ENCODE results near the gene TMEM95. TPM values are rescaled to one million over a fixed set of nuclear protein-coding genes. Genes with fewer than 3 reads are reported as not detected.

Gene TMEM95
- total and polyA plus RNA-seq, 2 donors from 2014 or later: not detected

DNA sequence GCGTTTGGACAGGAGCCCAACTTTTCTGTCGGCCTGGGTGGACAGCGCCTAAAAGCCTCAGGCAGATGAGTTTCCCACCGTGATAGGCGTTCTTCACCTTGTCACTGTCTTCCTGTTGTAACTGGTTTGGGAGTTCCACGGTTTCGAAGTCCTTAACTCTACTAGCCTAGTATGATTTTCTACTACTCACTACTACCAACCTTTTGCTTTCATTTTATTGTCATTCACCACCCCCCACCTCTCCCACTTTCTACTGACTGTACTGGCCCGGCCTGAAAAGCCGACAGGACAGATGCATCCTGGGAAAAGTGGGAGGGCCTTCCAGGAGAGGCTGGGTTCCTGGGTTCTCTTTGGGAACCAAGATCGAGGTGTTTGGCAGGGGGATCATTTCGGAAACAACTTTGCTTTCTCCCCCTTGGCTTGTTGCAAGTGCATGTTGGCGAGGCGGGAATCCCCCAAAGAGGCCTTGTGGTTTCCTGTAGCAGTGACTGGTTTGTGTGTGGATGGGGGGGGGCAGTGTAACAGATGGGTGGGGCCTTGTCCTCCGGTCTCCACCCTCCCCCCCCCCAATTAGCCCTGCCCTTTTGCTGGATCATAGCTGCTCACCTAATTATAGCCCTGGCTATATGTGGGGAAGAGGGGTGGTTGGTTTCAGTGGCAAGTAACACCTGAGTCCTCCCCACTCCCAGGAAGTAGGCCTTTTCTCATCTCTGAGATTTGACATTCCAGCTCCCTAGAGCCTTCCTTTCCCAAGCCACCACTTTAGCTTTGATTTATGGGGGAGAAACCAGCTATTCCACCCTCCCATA is 46.1 kb upstream of the TMEM95 start:
- peak overlapping the region; percentile 80 to 95 (median 91) for H3K4me3 ChIP-seq (ENCODE audit: low read length in 3 of 3)
- no peaks in the 10 kb centered on the region for H3K27me3 ChIP-seq (ENCODE audit: control insufficient read depth, insufficient read depth, low read length)
- H3K4me1 ChIP-seq (ENCODE audit: control insufficient read depth in 2 of 3, insufficient read depth in 2 of 3, low read depth in 1 of 3, low read length in 3 of 3): peaks cover 0 to 21% (median 5%) of the 10 kb centered on the region in 3 donors
- peak overlapping the region; percentile 57 to 94 (median 92) for H3K9ac ChIP-seq (ENCODE audit: low read length in 3 of 3)
- DNase-seq: peak; percentile 75 to 88 (median 83)
- no peaks in the 10 kb centered on the region for H3K9me3 ChIP-seq (ENCODE audit: control insufficient read depth in 2 of 3, insufficient read depth in 1 of 3, low read length in 3 of 3)
- intact Hi-C loops (cut with DNase I): no loop called here
- no peak for FAIRE-seq
- H3K36me3 ChIP-seq (ENCODE audit: control insufficient read depth in 2 of 3, insufficient read depth in 3 of 3, low read length in 3 of 3): peaks cover 13 to 39% (median 36%) of the 10 kb centered on the region in 3 donors
- H3K27ac ChIP-seq (ENCODE audit: low read depth in 2 of 2, low read length in 2 of 2): peak overlapping the region; percentile 96 to 98
- TF ChIP-seq, protein P1, sequence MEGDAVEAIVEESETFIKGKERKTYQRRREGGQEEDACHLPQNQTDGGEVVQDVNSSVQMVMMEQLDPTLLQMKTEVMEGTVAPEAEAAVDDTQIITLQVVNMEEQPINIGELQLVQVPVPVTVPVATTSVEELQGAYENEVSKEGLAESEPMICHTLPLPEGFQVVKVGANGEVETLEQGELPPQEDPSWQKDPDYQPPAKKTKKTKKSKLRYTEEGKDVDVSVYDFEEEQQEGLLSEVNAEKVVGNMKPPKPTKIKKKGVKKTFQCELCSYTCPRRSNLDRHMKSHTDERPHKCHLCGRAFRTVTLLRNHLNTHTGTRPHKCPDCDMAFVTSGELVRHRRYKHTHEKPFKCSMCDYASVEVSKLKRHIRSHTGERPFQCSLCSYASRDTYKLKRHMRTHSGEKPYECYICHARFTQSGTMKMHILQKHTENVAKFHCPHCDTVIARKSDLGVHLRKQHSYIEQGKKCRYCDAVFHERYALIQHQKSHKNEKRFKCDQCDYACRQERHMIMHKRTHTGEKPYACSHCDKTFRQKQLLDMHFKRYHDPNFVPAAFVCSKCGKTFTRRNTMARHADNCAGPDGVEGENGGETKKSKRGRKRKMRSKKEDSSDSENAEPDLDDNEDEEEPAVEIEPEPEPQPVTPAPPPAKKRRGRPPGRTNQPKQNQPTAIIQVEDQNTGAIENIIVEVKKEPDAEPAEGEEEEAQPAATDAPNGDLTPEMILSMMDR (IDR thresholded peaks at IDR 0.05; ENCODE audit: borderline replicate concordance, extremely low read depth, insufficient read depth): no peak

DNA sequence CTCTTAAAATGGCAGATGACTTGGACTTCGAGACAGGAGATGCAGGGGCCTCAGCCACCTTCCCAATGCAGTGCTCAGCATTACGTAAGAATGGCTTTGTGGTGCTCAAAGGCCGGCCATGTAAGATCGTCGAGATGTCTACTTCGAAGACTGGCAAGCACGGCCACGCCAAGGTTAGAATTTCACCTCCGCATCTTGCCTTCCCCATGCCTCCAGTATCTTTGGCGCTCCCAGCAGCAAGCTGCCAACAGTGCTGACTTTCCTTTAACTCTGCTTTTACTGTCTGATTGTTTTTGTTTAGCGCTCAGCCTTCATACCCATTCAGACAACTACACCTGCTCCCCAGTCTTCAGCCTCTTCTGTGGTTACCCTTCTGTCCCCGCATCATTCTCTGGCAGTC is 45.3 kb upstream of the TMEM95 start:
- H3K36me3 ChIP-seq (ENCODE audit: control insufficient read depth in 2 of 3, insufficient read depth in 3 of 3, low read length in 3 of 3): peaks cover 14 to 40% (median 39%) of the 10 kb centered on the region in 3 donors

GRCh38 chr17:7311110-7311705 is 43.7 kb upstream of the TMEM95 start:
- Histone ChIP-seq H3K9ac (ENCODE audit: low read length in 3 of 3) (no peak overlapping the region), H3K4me3 (ENCODE audit: low read length in 3 of 3) (no peak overlapping the region), H3K27ac (ENCODE audit: low read depth in 2 of 2, low read length in 2 of 2) (no peak overlapping the region), H3K4me1 (ENCODE audit: control insufficient read depth in 2 of 3, insufficient read depth in 2 of 3, low read depth in 1 of 3, low read length in 3 of 3) (peaks cover 0 to 37% (median 12%) of the 10 kb centered on the region in 3 donors), H3K9me3 (ENCODE audit: control insufficient read depth in 2 of 3, insufficient read depth in 1 of 3, low read length in 3 of 3) (no peaks in the 10 kb centered on the region), H3K36me3 (ENCODE audit: control insufficient read depth in 2 of 3, insufficient read depth in 3 of 3, low read length in 3 of 3) (peaks cover 14 to 42% (median 39%) of the 10 kb centered on the region in 3 donors), H3K27me3 (ENCODE audit: control insufficient read depth, insufficient read depth, low read length) (no peaks in the 10 kb centered on the region)
- TF ChIP-seq, protein P1 (IDR thresholded peaks at IDR 0.05; ENCODE audit: borderline replicate concordance, extremely low read depth, insufficient read depth): no peak
- DNase-seq (no peak), FAIRE-seq (no peak)
- intact Hi-C loops (cut with DNase I): no loop called here

More for the DNA sequence above, 45.3 kb upstream of the TMEM95 start:
- Histone ChIP-seq H3K27ac (ENCODE audit: low read depth in 2 of 2, low read length in 2 of 2) (no peak overlapping the region), H3K27me3 (ENCODE audit: control insufficient read depth, insufficient read depth, low read length) (no peaks in the 10 kb centered on the region), H3K9me3 (ENCODE audit: control insufficient read depth in 2 of 3, insufficient read depth in 1 of 3, low read length in 3 of 3) (no peaks in the 10 kb centered on the region), H3K9ac (ENCODE audit: low read length in 3 of 3) (no peak overlapping the region), H3K4me3 (ENCODE audit: low read length in 3 of 3) (peak overlapping the region in 1 of 3 donors; percentile 91), H3K4me1 (ENCODE audit: control insufficient read depth in 2 of 3, insufficient read depth in 2 of 3, low read depth in 1 of 3, low read length in 3 of 3) (peaks cover 0 to 29% (median 12%) of the 10 kb centered on the region in 3 donors)
- FAIRE-seq (no peak), DNase-seq (no peak)
- intact Hi-C loops (cut with DNase I): no loop called here
- TF ChIP-seq, protein P1 (IDR thresholded peaks at IDR 0.05; ENCODE audit: borderline replicate concordance, extremely low read depth, insufficient read depth): no peak

Data from kidney (tissue), 14 donors.